ENCODE data around the gene PSMA2.

DNA sequence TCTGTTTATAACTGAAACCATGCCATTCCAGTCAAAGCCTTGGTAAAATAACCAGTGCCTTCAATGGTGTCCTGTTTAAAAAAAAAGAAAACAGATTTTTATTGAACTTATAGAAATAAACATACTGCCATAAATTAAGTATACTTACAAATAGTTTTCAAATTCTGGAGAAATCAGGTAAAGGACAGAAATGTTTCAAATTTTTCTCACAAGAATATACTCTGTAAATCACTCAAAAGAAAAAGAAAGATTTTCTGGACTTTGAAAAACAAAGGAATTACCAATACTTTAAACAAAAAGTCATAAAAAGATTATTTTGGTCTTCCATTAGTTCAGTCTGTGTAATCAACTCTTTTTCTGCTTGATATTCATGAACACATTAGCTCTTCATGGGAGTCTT, 24.1 kb upstream of the PSMA2 start:
- TF ChIP-seq, protein P1, sequence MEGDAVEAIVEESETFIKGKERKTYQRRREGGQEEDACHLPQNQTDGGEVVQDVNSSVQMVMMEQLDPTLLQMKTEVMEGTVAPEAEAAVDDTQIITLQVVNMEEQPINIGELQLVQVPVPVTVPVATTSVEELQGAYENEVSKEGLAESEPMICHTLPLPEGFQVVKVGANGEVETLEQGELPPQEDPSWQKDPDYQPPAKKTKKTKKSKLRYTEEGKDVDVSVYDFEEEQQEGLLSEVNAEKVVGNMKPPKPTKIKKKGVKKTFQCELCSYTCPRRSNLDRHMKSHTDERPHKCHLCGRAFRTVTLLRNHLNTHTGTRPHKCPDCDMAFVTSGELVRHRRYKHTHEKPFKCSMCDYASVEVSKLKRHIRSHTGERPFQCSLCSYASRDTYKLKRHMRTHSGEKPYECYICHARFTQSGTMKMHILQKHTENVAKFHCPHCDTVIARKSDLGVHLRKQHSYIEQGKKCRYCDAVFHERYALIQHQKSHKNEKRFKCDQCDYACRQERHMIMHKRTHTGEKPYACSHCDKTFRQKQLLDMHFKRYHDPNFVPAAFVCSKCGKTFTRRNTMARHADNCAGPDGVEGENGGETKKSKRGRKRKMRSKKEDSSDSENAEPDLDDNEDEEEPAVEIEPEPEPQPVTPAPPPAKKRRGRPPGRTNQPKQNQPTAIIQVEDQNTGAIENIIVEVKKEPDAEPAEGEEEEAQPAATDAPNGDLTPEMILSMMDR (IDR thresholded peaks at IDR 0.05): no peak
- TF ChIP-seq EZH2 (IDR thresholded peaks at IDR 0.05) (no peak), EZH2phosphoT487 (IDR thresholded peaks at IDR 0.05) (no peak)

Measured in neural progenitor cell (in vitro differentiated cells).